Measurements from ENCODE around the gene APEH.
A peak's percentile ranks its signal among the peaks of the same experiment; 100 is the strongest.
"Not testable (repeated sequence)": the region's sequence is repeated elsewhere in the genome, so short reads cannot be mapped to it uniquely, and the experiment has no call there.

Gene APEH

DNA sequence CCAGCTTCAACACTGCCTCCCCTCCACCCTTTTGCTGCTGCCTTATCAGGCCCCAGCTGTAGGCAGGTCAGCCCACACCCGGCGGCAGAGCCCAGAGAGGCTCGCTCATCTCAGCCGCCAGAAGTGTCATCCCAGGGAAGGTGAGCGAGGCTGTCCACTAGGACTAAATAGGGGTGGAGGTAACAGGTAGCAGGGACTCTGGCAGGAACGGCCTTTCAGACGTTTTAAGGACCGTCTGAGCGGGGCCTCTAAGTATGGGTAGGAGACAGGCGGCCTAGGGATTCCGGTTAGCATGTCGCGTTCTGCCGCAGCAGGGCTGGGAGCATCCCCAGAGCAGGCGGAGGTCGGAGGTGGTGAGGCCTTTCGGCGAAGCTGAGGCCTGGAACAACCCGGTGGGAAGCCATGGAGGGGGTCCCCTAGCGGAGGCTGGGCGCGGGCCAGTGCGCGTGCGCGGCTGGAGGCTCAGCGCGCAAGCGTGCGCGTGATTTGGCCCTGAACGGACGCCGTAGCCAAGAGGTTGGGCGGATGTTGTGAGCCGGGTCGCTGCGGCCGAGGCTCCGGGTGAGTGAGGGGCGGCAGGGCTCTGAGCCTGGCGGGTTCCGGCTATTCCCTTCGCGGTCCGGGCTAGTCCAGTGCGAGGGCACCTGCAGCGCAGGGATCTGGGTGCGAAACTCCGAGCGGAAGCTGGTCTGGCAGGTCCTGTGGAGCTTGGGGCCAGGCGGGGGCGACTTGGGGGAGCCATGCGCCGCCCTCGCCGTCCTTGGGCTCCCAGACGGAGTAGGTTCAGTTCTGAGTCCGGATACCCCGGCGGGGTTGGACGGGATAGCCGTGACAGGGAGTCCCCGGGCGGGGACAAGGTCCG lies 15.1 kb downstream of the APEH start, which contains the start of the genes MST1 and RNF123 (continued):
- TF ChIP-seq, protein P1, sequence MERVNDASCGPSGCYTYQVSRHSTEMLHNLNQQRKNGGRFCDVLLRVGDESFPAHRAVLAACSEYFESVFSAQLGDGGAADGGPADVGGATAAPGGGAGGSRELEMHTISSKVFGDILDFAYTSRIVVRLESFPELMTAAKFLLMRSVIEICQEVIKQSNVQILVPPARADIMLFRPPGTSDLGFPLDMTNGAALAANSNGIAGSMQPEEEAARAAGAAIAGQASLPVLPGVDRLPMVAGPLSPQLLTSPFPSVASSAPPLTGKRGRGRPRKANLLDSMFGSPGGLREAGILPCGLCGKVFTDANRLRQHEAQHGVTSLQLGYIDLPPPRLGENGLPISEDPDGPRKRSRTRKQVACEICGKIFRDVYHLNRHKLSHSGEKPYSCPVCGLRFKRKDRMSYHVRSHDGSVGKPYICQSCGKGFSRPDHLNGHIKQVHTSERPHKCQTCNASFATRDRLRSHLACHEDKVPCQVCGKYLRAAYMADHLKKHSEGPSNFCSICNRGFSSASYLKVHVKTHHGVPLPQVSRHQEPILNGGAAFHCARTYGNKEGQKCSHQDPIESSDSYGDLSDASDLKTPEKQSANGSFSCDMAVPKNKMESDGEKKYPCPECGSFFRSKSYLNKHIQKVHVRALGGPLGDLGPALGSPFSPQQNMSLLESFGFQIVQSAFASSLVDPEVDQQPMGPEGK (tag by site-specific recombination; IDR thresholded peaks at IDR 0.05): peak; percentile 46; the same call in 1 of the 2 replicates
- TF ChIP-seq ZNF621 (tag by site-specific recombination; IDR thresholded peaks at IDR 0.05) (no peak), ZNF426 (tag by site-specific recombination; IDR thresholded peaks at IDR 0.05) (no peak), ZNF112 (tag by site-specific recombination; IDR thresholded peaks at IDR 0.05) (no peak), ZNF830 (tag by site-specific recombination; IDR thresholded peaks at IDR 0.05; ENCODE audit: low read depth) (no peak), EGR2 (tag by site-specific recombination; IDR thresholded peaks at IDR 0.05; ENCODE audit: low read depth) (no peak), ZNF664 (tag by site-specific recombination; IDR thresholded peaks at IDR 0.05) (no peak), ZNF510 (tag by site-specific recombination; IDR thresholded peaks at IDR 0.05; ENCODE audit: insufficient replicate concordance) (no peak)

DNA sequence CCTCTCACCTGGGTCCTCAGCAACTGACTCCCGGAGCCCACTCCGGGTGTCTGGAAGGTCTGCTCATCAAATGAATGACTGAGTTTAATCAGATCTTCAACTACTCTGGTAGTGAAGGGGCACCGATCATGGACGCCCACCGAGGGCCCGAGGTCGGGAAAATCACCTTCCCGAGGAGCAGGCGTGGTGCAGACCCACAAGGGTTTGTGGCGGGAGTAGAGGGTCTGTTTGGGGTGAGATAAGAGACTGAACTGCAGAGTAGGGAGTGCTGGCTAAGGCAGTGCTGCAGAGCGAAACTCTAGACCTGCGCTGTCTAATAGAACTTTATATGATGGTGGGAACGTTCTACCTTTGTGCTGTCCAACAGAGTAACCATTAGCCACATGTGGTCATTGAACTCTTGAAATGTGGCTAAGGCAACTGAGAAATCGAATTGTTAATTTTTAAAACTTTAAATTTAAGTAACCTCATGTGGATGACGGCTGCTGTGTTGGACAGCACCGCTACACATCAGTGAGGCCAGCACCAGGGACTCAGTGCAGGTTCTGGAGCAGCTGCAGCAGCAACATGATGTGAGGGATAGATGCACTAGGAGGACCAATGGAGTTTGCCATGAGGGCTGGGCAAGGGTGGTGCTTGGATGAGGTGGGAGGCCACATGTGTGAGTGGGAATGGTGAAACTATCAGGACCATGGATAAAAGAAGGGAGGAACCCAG lies 15.9 kb downstream of the APEH start:
- Histone ChIP-seq H3K4me3 (ENCODE audit: low read depth, low read length) (peak overlapping the region; percentile 65), H3K27ac (ENCODE audit: extremely low read depth, low read depth, low read length) (peak overlapping the region; percentile 71; the same call in 1 of the 2 replicates)
- H3K9me3 ChIP-seq (ENCODE audit: control insufficient read depth, insufficient read depth, low read depth, low read length); H3K4me1 ChIP-seq (ENCODE audit: control insufficient read depth, insufficient read depth, low read length); CTCF ChIA-PET; H3K36me3 ChIP-seq (ENCODE audit: control insufficient read depth in 2 of 2, insufficient read depth in 1 of 2, low read length in 2 of 2): not testable (repeated sequence)
- POLR2A ChIA-PET: interaction anchor here (1.4 kb wide), 1 partner anchor 10 kb away, joined by 4 read pairs; no protein-coding TSS in a partner anchor
- TF ChIP-seq ZNF600 (tag by site-specific recombination; IDR thresholded peaks at IDR 0.05) (peak; percentile 71), ZNF335 (tag by site-specific recombination; conservative IDR thresholded peaks at IDR 0.05) (peak; percentile 6; the same call in 1 of the 2 replicates), ZNF16 (tag by site-specific recombination; IDR thresholded peaks at IDR 0.05; ENCODE audit: low read depth) (0 out of 2 replicates have a peak, but pooled peaks have one; percentile 29)
- TF ChIP-seq, protein P2, sequence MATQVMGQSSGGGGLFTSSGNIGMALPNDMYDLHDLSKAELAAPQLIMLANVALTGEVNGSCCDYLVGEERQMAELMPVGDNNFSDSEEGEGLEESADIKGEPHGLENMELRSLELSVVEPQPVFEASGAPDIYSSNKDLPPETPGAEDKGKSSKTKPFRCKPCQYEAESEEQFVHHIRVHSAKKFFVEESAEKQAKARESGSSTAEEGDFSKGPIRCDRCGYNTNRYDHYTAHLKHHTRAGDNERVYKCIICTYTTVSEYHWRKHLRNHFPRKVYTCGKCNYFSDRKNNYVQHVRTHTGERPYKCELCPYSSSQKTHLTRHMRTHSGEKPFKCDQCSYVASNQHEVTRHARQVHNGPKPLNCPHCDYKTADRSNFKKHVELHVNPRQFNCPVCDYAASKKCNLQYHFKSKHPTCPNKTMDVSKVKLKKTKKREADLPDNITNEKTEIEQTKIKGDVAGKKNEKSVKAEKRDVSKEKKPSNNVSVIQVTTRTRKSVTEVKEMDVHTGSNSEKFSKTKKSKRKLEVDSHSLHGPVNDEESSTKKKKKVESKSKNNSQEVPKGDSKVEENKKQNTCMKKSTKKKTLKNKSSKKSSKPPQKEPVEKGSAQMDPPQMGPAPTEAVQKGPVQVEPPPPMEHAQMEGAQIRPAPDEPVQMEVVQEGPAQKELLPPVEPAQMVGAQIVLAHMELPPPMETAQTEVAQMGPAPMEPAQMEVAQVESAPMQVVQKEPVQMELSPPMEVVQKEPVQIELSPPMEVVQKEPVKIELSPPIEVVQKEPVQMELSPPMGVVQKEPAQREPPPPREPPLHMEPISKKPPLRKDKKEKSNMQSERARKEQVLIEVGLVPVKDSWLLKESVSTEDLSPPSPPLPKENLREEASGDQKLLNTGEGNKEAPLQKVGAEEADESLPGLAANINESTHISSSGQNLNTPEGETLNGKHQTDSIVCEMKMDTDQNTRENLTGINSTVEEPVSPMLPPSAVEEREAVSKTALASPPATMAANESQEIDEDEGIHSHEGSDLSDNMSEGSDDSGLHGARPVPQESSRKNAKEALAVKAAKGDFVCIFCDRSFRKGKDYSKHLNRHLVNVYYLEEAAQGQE (tag by site-specific recombination; IDR thresholded peaks at IDR 0.05): peak; percentile 85

DNA sequence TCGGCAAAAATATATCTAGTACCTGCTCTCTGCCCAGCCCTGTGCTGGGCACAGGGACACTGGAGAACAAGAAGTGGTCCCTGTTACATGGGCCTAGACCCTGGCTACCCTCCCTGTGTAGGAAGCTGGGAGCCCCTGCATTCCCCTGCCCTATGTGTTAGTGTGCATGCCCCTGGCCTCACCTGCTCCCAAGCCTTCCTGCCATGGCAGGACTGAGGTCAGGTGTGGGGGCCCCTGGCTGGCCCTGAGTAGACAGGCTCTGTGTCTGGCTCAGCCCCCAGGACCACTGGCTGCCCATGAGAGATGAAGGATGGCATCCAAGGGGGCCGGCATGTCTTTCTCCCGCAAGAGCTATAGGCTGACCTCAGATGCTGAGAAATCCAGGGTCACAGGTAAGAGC lies 16.7 kb downstream of the APEH start:
- POLR2A ChIA-PET; H3K4me1 ChIP-seq (ENCODE audit: control insufficient read depth, insufficient read depth, low read length); CTCF ChIA-PET; H3K4me3 ChIP-seq (ENCODE audit: low read depth, low read length); H3K27ac ChIP-seq (ENCODE audit: extremely low read depth, low read depth, low read length); H3K9me3 ChIP-seq (ENCODE audit: control insufficient read depth, insufficient read depth, low read depth, low read length); H3K36me3 ChIP-seq (ENCODE audit: control insufficient read depth in 2 of 2, insufficient read depth in 1 of 2, low read length in 2 of 2): not testable (repeated sequence)

DNA sequence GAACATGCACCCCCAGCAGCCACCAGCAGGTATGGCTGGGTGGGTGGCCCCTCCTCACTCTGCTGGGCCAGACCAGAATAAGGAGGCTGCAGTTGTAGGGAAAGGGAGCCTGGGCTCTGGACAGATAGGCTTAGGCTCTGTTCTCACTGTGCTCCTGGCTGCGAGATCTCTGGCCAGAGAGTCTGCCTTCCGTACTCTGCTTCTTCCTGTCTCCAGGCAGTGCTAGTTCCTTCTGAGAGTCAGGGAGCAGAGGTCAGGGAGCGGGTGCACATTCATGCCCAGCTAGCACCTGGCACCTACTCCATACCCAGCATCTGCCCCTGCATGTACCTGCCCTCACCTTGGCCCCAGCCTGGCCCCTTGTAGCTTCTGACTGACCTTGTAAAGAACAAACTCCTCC lies 17.3 kb downstream of the APEH start:
- H3K9me3 ChIP-seq (ENCODE audit: control insufficient read depth, insufficient read depth, low read depth, low read length); H3K27ac ChIP-seq (ENCODE audit: extremely low read depth, low read depth, low read length); H3K36me3 ChIP-seq (ENCODE audit: control insufficient read depth in 2 of 2, insufficient read depth in 1 of 2, low read length in 2 of 2); CTCF ChIA-PET; H3K4me1 ChIP-seq (ENCODE audit: control insufficient read depth, insufficient read depth, low read length); POLR2A ChIA-PET; H3K4me3 ChIP-seq (ENCODE audit: low read depth, low read length): not testable (repeated sequence)

DNA sequence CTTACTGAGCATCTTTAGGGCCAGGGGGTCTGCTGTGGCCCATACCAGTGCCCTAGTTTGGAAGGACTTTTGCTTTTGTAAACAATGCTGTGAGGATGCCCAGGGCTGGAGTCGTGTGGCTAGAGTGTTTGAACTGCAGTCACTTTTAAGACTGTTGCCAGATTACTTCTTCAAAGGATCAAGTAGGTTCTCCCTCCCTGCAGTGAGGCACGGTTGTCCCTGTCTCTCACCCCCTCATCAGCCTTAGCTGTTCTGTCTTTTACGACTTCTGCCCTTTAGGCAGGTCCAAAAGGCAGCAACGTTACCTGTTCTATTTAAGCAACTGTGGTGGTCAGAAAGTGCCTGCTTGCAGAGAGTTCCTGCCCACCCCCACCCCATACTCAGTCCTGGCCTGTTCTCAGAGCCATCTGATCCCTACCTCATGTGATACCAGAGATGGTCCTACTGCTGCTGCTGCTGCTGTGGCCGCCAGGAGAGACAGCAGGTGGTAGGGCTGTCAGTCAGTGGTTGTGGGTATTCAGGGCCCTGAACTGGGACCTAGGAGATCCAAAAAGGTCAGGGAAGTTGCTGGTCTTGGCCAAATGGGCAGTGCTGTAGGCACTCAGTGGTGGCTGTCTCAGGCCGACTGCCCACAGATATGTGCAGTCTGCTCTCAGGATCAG lies 20.4 kb downstream of the APEH start:
- CTCF ChIA-PET, POLR2A ChIA-PET: not testable (repeated sequence)
- H3K36me3 ChIP-seq (ENCODE audit: control insufficient read depth in 2 of 2, insufficient read depth in 1 of 2, low read length in 2 of 2): peaks cover 0 to 27% of the 10 kb centered on the region in 2 experiments; a peak in 1 of 3 replicates

DNA sequence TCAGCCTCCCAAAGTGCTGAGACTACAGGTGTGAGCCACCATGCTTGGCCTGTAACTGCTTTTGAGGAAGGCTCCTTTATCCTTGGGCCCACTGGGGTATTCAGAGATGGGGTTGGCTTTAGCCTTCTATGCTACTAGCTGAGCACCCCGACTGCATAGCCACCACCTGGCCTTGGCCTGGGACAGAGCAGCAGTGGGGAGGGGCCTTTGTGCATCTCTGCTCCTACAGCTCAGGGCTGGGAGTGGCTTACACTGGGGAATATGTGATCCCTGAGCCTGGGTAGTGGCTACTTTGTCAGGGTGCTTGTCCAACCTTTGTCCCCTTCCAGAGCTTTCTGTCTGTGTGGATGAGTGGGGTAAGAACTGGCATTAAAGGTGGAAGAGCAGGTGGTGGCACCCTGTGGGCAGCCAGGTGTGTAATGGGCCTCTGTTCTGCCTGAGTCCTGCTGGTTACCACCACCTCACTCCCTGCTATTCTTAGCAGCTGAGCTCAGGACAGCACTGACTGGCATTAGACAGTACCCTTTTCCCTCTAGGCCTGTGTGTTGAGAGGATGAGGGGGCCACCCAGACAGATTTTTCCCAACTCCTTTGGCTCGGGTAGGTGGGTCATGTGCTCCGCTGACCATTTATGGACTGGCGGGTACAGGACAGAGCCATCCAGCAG lies 21.3 kb downstream of the APEH start:
- H3K9me3 ChIP-seq (ENCODE audit: control insufficient read depth, insufficient read depth, low read depth, low read length); POLR2A ChIA-PET: not testable (repeated sequence)
- CTCF ChIA-PET: interaction anchor here (0.6 kb wide), 1 partner anchor 11 kb away, joined by 3 read pairs; no protein-coding TSS in a partner anchor

More for the DNA sequence above, 20.4 kb downstream of the APEH start:
- not testable (repeated sequence) for H3K4me3 ChIP-seq (ENCODE audit: low read depth, low read length); H3K4me1 ChIP-seq (ENCODE audit: control insufficient read depth, insufficient read depth, low read length); H3K9me3 ChIP-seq (ENCODE audit: control insufficient read depth, insufficient read depth, low read depth, low read length); H3K27ac ChIP-seq (ENCODE audit: extremely low read depth, low read depth, low read length)

More for the DNA sequence above, 21.3 kb downstream of the APEH start:
- peaks cover 0 to 37% of the 10 kb centered on the region in 2 experiments; a peak in 1 of 3 replicates for H3K36me3 ChIP-seq (ENCODE audit: control insufficient read depth in 2 of 2, insufficient read depth in 1 of 2, low read length in 2 of 2)
- H3K4me3 ChIP-seq (ENCODE audit: low read depth, low read length); H3K4me1 ChIP-seq (ENCODE audit: control insufficient read depth, insufficient read depth, low read length); H3K27ac ChIP-seq (ENCODE audit: extremely low read depth, low read depth, low read length): not testable (repeated sequence)
